HG03103 (cell line): ENCODE results near the gene HYOU1.
"Not testable (repeated sequence)": the region's sequence is repeated elsewhere in the genome, so short reads cannot be mapped to it uniquely, and the experiment has no call there.

ENCODE experiments used
- ATAC-seq: cut with Tn5 transposase; IDR thresholded peaks from one replicate; pipeline ENCODE4 v1.9.1; 2021; ENCODE audit warnings: low read depth; ENCODE audit not compliant: unreplicated experiment

The HYOU1 gene

DNA sequence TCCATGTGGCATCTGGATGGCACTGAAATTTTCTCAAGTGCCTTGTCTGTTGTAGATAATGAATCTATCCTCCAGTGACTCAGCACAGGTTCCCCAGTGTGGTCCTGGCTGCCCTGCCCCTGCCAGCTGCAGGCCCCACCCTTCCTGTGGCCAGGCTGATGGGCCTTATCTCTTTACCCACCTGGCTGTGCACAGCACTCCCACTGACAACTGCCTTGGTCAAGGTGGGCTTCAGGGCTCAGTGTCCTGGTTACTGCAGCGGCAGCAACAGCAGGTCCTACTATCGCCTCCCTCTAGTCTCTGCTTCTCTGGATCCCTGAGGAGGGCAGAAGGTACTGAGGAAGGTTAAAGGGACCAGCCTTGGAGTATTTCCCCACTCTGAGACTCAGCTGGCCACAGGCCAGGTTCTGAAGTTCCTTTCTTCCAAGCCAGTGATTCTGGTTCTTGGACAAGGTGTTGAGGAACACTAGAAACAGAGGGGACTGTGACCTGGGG is 30.8 kb upstream of the HYOU1 start:
- ATAC-seq = no peak

DNA sequence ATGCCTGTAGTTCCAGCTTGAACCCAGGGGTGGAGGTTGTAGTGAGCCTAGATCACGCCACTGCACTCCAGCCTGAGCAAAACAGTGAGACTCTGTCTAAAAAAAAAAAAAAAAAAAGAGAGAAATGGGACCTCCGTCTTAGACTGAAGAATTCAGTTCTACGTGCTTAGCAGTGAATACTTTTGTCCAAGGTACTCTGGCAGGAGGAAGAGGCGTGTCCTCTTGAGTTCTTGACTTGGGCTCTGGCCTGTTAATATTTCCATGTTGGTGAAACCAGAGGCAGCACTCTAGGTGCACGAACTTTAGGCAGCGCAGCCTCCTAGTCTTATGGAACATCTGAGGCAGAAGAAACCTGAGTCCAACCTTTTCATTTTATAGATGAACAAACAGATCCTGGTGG is 30.1 kb upstream of the HYOU1 start:
- no peak for ATAC-seq

DNA sequence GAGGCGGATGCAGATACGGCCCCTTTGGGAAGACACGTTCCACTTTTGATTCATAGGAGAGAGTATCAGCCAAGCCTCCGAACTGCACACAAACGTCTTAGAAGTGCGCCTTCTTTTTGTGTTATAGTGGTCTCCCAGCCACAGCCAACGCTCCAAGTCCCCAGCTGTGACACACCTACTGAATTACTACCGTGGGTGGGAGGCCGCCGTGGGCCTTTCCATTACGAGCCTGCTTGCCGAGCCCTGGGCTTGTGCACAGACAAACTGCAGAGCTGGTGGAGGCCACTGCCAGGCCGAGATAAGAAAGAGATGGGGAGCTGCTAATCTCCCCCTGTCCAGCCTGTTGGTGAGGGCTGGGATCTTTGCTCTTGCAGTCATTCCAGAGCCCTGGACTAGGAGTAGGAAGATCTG is 28.4 kb upstream of the HYOU1 start:
- peak; percentile 12 for ATAC-seq

DNA sequence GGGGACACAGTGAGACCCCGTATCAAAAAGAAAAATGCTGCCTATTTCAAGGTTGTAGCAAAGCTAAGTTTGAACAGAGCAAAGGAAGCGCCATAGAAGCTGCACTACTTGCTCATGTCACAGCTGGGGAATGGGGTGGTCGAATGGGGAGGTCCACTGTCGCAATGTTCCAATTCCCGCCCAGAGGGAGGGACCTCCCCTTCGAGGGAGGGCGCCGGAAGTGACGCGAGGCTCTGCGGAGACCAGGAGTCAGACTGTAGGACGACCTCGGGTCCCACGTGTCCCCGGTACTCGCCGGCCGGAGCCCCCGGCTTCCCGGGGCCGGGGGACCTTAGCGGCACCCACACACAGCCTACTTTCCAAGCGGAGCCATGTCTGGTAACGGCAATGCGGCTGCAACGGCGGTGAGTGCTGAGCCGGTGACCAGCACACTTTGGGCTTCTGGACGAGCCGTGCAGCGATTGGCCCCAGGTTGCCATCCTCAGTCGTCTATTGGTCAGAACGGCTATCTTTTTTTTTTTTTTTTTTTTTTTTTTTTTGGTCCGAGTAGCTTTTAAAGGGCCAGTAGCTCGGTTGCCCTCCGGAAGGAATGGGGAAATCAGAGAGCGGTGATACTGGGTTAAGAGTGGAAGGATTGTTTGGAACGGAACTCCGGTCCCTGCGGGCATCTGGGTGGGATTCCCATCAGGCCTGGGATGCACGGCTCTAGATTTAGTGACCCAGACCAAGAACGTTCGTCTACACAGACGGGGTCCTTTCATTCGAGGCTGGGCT is 27.8 kb upstream of the HYOU1 start, which contains the start of gene HMBS:
HMBS (plus strand) TSS at position 219 of the 774 bp plus-strand sequence; CDS start at position 372, 153 bp downstream.
- ATAC-seq = peak; percentile 78

DNA sequence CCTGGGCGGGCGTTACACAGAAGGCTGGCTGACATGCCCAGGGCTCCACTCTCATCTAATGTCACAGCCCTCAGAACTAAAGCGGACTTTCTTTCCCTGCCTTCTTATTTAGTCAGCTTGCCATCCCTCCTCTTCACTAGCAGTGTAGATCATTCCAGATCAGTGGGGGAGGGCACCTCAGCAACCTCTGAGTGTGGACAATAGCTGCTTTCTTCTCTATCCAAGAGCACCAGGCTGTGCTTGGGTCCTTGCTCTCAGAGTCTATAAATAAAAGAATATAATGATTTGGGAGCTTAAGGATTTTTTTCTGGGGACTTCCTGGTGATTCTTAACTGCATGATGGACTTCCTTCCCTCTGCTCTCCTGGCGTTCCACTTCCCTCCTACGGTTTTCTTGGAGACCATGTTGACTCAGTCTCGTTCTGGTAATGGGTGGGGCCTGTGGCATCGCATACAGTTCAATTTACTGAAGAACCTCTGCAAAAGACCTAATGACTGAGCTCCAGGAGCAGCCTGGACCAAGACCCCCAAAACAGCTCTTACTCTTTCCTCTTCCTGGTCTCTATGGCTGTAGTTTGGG is 24.8 kb upstream of the HYOU1 start:
- ATAC-seq = no peak

DNA sequence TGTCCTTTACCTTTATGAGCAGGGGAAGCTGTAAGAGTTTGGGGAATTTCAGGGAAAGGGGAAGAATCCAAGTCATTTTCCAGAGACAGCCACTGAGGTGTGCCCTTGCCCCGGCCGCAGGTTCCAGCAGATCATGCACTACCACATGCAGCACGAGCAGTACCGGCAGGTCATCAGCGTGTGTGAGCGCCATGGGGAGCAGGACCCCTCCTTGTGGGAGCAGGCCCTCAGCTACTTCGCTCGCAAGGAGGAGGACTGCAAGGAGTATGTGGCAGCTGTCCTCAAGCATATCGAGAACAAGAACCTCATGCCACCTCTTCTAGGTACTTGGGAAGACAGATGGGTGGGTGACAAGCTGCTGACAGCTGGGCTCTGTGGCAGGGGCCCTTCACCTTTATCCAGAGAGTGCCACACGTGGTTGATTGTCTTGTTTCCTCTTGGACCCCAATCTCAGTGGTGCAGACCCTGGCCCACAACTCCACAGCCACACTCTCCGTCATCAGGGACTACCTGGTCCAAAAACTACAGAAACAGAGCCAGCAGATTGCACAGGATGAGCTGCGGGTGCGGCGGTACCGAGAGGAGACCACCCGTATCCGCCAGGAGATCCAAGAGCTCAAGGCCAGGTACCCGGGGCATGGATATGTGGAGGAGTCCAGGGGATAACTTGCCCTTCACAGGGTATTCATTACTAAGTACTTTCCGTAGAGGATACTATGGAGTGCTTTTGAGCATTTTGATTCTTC is 21.8 kb upstream of the HYOU1 start:
- no peak for ATAC-seq

DNA sequence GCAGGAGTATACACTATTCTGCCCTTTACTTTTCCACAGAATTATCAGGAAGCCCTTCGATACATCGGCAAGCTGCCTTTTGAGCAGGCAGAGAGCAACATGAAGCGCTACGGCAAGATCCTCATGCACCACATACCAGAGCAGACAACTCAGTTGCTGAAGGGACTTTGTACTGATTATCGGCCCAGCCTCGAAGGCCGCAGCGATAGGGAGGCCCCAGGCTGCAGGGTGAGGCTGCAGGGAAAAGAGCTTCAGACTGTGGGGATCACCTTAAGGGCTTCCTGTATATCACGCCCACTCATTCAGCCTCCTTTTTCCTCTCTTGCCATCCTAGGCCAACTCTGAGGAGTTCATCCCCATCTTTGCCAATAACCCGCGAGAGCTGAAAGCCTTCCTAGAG is 20.8 kb upstream of the HYOU1 start:
- no peak for ATAC-seq

DNA sequence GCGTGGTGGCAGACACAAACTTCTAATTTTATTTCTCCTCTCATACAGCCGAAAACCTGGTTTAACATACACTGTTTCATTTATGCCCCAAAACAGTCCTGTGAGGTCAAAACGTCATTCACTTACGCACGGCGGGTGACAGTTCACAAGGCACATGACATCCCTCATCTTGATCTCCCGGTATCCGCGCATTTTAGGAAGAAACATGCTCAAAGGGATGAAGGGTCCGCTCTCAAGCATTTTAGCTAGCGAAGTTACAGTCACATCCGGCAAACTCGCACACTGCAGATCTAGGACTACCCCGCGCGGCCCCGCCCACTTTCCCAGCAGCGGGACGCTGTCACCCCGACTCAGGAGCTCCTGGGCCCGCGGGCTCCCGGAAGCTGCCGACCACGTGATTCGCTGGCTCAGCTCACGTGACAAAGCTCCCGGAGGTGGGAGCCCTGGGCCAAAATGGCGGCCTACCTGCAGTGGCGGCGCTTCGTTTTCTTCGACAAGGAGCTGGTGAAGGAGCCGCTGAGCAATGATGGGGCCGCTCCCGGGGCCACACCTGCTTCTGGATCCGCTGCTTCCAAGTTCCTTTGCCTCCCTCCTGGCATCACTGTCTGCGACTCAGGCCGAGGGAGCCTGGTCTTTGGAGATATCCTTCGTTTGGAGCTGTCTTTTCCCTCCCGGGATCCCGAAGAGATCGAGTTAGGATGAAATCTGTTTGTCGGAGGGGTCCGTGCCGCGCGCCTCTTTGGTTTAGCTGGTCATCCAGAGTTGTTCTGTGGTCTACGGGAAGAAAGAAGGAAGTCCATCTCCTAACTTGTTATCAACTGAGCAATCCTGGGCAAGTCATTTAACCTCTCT is 10.6 kb upstream of the HYOU1 start, which contains the start of gene VPS11:
VPS11 (plus strand) TSS at position 448 of the 852 bp plus-strand sequence; CDS start at position 454, 6 bp downstream.
- ATAC-seq = peak; percentile 89

DNA sequence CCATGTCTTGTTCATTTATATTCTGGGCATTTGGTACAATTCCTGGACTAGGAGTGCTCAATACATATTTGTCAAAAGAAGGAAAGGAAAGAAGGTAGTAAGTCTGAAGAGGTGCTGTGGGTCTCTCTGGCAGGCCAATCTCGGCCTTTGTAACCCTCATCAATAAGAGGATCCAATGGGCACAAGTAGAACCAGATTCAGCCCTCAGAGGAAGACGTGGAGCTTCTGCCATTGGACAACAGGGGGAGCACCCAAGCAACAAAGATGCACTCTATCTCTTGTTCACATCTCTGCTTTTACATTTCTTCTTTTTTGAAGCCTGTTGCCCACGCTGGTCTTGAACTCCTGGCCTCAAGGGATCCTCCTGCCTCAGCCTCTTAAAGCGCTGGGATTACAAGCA is 8.4 kb upstream of the HYOU1 start:
- no peak for ATAC-seq

DNA sequence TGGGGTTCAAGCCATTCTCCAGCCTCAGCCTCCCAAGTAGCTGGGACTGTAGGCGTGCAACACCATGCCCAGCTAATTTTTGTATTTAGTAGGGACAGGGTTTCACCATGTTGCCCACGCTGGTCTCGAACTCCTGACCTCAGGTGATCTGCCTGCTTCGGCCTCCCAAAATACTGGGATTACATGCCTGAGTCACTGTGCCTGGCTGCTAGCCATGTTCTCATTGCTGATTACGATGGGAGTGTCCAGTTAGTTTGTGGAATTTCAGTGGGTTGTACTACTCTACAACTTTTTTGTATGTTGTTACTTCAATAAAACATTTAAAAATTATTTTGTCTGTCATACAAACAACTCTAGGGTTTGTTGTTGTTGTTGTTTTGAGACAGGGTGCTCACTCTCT is 5.8 kb upstream of the HYOU1 start:
- no peak for ATAC-seq

DNA sequence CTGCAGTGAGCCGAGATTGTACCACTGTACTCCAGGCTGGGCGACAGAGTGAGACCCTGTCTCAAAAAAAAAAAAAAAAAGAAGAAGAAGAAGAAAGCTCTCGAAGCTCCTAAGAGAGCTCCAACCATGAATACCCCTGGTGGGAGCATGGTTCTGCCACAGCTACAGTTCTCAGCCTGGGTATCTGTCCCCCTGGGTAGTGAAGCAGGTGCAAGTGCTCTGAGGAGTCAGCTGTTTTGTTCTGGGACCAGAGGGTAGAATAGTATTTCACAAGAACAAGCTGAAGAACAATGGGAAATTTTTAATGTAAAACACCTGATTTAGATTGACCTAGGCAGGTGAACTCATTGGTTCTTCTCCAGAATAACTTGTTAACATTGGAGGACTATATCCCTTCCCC is 4.3 kb upstream of the HYOU1 start:
- no peak for ATAC-seq

DNA sequence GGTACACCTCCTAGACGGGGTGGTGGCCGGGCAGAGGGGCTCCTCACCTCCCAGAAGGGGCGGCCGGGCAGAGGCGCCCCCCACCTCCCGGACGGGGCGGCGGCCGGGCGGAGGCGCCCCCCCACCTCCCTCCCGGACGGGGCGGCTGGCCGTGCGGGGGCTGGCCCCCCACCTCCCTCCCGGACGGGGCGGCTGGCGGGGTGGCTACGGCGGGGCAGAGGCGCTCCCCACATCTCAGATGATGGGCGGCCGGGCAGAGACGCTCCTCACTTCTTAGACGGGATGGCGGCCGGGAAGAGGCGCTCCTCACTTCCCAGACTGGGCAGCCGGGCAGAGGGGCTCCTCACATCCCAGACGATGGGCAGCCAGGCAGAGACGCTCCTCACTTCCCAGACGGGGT is 2.1 kb upstream of the HYOU1 start:
- ATAC-seq = not testable (repeated sequence)

DNA sequence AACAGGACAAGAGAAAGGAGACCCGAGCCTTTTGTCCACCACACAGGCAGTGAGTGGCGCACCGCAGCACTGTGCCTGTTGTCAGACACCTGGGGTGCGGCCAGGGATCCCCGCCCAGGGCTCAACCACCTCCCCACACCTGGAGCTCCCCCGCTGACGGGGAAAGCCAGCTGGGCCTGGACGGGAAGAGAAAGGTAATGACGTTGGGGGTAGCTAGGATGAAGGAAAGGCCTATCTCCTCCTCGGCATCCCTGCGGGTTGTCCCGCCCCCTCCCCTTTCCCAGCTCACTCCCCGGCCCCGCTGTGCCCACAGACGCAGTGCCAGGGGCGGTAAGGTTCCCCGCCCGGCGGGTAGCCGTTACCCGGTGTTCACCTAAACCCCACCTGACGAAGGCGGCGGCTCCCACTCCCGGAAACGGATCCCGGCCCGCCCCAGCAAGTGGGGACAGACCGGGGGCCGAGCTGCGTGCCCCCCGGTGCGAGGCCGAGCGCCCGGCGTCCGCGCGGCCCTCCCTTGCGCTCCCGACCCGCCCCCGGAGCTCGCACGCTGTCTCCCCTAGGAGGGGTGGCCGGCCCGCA is 495 bp downstream of the HYOU1 start:
- ATAC-seq = peak; percentile 5

DNA sequence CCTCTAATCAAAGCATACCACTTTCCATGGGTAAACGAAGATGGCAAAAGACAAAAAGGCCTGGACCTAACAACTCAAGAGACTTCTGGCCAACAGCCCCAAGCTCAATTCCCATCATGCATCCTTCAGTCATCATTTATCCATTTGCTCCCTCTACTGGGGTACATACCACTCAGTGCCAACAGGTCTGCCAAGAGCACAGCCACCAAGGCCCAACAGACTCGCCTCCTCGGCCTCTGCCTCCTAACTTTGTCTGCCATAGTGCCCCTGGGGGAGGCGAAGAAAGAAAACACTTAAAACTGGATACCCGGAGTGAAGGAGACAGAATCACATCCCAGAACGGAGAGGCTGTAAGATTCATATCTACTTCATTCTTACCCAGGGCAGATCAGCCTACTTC is 1.1 kb downstream of the HYOU1 start:
- no peak for ATAC-seq

DNA sequence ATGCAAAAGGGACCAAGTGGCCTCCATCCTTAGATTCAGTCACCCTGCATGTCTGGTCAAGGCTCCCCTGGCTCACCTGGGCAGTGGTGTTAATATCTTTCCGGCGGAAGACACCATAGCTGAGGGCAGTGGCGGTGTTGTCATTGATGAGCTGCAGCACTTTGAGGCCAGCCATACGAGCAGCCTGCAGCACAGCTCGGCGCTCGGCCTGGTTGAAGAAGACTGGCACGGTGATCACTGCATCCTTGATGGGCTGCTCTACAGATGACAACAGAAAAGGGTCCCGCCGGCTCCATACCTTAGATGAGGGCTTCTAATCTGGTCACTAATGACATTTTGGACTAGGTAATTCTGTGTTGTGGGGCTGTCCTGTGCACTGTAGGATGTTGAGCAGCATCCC is 2.6 kb downstream of the HYOU1 start:
- no peak for ATAC-seq

DNA sequence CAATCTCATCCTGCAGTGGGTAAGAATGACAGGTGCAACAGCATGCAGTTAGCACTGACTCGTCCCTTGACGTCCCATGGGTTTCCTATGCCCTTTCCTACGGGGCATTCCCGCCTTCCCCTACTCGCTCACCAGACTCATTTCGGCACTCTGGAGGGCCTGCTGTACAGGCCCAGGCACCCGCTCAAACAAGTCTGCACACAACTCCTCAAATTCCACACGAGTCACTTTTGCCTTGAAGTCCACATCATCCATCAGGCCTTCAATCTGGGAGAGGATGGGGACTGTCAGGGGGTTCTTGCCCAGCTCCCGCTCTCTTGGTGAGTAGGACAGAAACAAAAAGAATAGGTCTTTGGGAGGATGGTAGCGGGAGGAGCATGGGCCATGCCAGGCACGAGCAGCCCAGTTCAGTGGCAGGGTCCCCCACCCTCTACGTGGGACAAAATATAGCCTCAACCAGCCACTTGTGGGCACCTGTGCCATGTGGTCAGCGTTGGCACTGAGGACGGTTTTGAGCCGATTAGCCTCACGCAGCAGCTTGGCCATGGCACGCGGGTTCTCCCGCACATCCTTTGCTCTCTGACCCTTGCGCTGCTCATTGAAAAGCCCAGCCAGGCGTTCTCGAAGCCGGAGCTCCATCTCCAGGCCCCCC is 4.7 kb downstream of the HYOU1 start:
- no peak for ATAC-seq

DNA sequence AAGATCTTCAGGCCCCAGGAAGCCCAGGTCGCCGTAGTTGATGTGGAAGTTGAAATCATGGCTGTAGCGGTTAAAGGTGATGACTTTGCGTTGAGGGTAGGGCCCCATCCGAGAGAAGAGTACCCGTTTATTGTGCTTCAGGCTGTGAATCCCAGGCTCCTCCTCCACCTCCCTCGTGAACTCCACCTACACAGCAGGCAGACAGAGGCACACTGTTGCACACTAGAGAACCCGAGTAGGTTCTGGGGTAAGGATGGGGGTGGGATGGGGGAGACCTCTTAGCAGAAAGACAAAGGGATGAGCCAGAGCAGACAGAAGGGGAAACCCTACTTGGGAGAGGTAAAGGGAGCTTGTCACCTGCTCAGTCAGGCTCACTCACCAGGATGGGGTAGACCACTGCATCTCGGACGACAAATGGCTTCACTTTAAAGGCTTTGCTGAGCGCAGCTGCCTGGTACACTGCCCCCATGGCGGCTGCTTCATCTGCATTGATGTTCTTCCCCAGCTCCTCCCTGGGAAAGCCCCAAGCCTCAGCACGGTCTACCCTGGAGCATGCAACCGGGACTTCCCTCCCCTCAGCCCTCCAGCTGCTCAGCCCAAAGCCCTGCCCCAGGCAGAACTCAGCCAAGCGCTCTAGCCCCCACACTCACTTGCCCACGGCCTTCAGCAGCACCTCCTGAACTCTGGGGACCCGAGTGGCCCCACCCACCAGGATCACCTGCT is 5.4 kb downstream of the HYOU1 start:
- no peak for ATAC-seq

DNA sequence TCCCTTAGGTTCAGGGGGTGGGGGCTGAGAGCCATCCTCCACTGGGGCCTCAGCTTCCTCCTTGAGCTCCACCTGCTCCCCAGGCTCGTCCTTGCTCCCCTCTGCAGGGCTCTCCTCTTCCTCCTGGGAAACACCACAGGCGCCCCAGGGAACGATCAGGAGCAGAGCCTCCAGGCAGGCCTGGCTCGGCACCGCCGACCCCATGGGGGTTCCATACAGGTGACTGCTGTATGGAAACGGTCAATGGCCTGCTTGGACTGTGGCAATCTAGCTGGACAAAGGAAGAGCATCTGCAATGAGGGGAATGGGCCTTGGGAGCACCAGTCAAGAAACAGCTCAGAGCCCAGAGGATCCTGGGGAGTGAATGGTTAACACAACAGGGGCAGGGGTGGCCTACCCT is 7.9 kb downstream of the HYOU1 start:
- no peak for ATAC-seq

DNA sequence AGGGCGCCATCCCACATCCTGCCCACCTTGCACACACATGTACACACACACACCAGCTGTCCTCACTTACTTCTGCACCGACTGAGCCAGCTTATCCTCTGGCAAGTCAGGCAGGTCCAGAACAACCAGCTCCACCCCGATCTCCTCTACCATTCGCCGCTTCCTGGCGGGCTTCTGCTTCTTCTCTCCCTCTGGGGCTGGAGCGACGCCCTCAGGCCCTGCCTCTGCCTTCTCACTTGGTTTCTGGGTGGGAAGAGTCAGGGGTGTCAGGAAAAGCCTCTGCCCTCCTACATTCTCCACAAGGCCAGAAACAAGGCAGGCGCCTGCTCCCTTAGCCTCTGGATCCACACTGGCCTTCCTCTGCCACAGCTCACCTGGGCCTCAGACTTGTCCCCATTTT is 8.4 kb downstream of the HYOU1 start:
- no peak for ATAC-seq
